Melanocyte of skin (primary cell): ENCODE results near the gene MYCBP. TPM values are rescaled to one million over a fixed set of nuclear protein-coding genes. Genes with fewer than 3 reads are reported as not detected.

Source experiments
- small RNA-seq, 2 donors: library from RNA; depleted of rRNA; stranded (forward); fragments of <200 nt; gene quantifications; one replicate each; pipeline ENCODE3, GENCODE V24; 2012
- total RNA-seq, 2 donors: library from RNA; depleted of rRNA; stranded (reverse); fragments of >200 nt; gene quantifications; 2 replicates each; pipeline ENCODE4 v1.2.3, GENCODE V29; 2012

Gene MYCBP
- total RNA-seq: 10 to 100 TPM in 1 of 2 donors, 1 to 10 TPM in 1; 8.6 to 12.3 TPM

GRCh38 chr1:38873027-38873969, at the start of gene MYCBP:
MYCBP (minus strand) TSS chr1:38873348; CDS start chr1:38873305, 43 bp downstream.

DNA sequence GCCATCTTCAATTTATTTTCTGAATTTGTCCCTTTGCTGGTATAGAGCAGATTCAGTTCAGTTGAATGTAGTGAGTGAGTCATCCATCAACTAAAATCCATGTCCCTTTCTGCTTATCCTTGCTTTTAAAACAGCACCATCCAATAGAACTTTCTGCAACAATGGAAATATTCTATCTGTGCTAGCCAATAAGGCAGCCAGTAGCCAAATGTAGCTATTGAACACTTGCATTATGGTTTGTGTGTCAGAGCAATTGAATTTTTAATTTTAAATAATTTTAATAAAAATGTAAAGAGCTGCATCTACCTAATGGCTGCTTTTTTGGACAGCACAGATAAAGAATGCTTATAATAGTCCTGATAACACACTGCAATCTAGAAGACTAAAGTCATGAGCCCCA, 8.3 kb upstream of the MYCBP start, which contains the start of gene GJA9:
Gene GJA9 (minus strand): TSS at position 101 of the 400 bp plus-strand sequence. CDS start 5,489 bp downstream, outside the sequence.

DNA sequence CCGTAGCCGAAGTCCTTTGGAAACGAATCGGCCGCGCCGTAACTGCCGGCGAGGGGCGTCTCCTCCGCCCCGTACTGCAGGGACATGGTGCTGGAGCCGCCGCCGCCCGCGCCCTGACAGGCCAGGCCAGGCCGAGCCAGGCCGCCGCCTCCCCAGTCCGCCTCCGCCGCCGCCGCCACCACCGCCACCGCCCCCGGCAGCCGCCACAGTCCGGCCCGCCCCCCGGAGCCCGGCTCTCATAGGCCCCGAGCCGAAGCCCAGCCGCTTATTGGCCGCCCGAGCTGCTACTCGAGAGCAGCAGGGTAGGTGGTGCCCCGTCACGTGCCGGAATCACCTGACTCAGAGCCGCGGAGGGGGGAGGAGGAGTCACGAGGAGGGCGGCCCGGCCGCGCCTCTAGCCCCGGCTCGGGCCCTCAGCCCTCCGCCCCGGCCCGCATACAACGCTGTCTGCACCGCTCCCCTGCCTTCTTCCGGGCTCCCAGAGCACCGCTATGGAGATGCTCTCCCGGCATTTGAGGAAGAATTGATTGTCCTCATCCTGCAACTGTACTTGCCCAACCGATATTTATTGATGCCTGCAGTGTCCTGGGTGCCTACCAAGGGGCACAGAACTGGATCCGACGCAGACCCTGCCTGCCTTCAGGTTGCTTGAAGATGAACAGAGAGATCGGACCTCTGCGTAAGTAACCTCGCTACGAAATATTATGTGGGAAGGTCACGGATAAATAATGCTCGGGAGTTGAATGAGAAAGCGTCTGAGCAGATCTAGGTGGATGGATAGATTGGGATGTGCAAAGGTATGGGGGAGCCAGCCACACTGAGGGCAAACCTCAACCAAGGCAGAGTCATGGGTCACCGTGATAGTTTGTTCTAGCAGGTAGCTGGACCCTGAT, 13.3 kb downstream of the MYCBP start, which contains the start of gene RRAGC:
Gene RRAGC (minus strand): TSS at position 212 of the 893 bp plus-strand sequence. CDS start 126 bp downstream, at position 86.

Small RNA genes lying within 50 kb of the gene (small RNA-seq; reads per million reads assigned to genes)
- gene GJA9-MYCBP: 0 reads per million in 2 donors

Other genes starting within 250 kb of the MYCBP start
- gene RRAGC, start 13.6 kb downstream of the MYCBP start, total RNA-seq: 10 to 100 TPM; 21.6 to 23.1 TPM
- gene GJA9, start 8.2 kb upstream of the MYCBP start, total RNA-seq: not detected
- gene RHBDL2, start 68.5 kb upstream of the MYCBP start, total RNA-seq: not detected
- gene AKIRIN1, start 117.9 kb upstream of the MYCBP start, total RNA-seq: 10 to 100 TPM; 52.7 to 72.3 TPM
- gene NDUFS5, start 153.0 kb upstream of the MYCBP start, total RNA-seq: 100 to 1,000 TPM; 199 to 239 TPM